CD4-positive, alpha-beta T cell treated with Interleukin-15 for 4 hours (primary cell): ENCODE data around the gene ICOS.
A peak's percentile ranks its signal among the peaks of the same experiment; 100 is the strongest.
"Not testable (repeated sequence)": the region's sequence is repeated elsewhere in the genome, so short reads cannot be mapped to it uniquely, and the experiment has no call there.

ENCODE experiments used
- DNase-seq: peaks from one replicate; pipeline ENCODE4 v3.0.0-alpha.2; 2020; ENCODE audit warnings: low spot score

Gene ICOS

GRCh38 chr2:203918264-203918663, 18.3 kb upstream of the ICOS start:
- DNase-seq = no peak

- DNase-seq = no peak
These were observed 17.7 kb upstream of the ICOS start for GRCh38 chr2:203918839-203919238.

DNA sequence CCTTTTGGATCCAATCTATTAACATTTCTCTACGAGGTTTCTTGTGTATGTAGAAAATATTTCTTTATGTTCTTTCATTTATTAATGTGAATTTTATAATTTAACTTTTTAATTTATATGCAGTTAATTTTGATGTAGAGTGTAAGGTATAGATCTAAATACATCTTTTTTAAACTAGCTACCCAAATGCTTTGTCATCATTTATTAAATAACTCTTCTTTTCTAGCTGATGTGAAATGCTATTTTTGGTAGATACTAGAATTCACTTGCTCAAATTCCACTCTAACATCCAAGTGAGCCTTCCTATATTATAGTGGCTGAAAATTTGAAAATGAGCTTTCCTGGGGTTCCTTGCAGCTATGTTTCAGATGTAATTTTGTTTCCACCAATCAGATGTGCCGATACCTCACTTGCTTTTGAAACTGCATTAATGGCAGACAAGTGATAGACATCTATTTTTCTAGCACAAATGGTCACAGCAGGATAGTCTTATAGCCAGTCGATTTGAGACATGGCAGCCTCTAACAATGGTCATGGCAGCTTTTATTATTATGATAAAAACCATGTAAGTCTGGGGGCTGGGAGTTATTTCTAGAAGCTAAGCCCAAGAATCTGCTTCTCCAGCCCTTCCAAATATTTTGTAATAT, 10.9 kb upstream of the ICOS start:
- no peak for DNase-seq

DNA sequence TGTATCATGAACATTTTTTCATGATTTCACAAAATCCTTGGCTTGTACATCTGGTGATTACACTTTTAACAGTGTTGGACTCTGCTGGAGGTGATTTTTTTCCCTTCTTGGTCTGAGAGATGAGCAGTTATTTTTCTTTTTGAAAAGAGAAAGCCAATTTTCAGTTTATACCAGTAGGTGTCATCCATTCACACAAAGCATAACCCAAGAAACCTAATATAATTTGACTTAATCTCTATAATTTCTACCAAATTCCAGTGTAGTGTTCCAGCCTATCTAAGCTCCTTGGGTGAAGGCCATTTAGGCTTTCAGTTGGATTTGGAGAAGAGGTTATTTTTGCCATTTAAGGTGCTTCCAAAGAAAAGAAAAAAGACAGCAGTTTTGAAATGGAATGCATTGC, 7.7 kb upstream of the ICOS start:
- DNase-seq = no peak

- not testable (repeated sequence) for DNase-seq
These were observed 5.3 kb upstream of the ICOS start for GRCh38 chr2:203931262-203931661.

- DNase-seq = peak; percentile 63
These were observed 2.5 kb upstream of the ICOS start for GRCh38 chr2:203934041-203934492.

DNA sequence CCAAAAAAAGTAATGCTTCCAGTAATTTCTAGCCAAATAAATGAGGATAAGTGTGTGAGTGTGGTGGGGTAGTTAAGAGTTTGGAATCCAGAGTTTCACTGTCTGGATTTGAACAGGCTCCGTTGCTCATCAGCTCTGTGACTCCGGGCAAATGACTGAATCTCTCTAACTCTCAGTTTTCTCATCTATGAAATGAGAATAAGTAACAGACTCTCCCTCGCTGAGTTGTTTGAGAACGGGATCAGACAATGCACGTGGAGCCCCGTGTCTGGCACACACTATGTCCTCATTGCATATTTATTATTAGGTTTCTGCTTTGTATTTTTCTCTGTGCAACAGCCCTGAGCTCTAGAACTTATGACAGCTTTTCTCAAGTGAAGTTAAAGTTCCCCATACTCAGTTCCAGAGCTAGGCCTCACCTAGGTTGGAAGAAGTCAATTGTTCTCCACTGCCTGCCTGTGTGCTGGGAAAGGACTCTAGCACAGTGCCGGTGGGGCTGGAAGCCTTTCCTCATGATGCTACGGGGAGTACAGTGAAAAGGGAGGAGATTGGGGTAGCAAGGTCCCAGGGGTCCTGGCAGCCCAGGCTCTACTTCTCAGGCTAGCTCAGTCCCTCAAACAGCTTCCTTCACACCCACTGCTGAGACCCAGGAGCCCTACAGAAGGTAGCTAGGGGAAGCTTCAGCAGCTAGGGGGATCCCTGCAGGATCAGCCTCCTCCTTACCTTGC, 1.7 kb upstream of the ICOS start:
- DNase-seq = no peak

- DNase-seq = no peak
These were observed 995 bp upstream of the ICOS start for GRCh38 chr2:203935568-203935967.

- DNase-seq = no peak
These were observed 386 bp downstream of the ICOS start for GRCh38 chr2:203936949-203937348.

DNA sequence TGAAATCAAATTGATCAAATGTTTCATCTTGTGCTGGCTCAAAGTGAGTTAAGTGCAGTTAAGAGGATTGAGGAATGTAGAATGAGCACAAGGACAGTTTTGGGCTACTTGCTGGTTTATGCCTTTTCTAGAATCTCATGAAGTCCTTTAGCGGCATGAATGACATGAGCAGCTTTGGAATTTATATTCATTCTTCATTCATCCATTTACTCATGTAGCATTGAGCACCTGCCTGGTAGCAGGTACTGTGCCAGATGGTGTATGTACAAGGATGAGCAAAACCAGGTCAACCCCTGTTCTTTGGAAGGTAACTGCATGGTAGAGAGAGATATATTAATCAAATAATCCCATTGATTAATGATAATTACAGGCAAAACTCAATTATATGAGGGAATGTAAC, 1.2 kb downstream of the ICOS start:
- DNase-seq = no peak

DNA sequence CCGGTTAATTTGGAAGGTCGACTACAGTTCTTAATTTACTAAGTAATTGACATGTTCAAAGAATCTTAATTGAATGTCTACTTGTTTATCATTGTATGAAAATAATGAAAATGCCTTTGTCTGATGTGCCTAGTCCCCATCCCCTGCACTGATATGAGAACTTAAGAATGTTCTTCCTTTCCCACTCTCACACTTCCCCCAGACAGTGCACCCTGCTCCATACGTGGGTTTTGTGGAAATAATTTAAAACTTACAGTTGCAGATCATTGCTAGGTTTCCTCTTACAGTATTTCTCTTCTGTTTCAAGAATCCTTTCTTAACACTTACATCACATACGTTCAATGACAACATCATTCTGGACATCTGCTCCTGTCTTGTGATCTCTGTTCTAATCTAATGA, 3.5 kb downstream of the ICOS start:
- no peak for DNase-seq

DNA sequence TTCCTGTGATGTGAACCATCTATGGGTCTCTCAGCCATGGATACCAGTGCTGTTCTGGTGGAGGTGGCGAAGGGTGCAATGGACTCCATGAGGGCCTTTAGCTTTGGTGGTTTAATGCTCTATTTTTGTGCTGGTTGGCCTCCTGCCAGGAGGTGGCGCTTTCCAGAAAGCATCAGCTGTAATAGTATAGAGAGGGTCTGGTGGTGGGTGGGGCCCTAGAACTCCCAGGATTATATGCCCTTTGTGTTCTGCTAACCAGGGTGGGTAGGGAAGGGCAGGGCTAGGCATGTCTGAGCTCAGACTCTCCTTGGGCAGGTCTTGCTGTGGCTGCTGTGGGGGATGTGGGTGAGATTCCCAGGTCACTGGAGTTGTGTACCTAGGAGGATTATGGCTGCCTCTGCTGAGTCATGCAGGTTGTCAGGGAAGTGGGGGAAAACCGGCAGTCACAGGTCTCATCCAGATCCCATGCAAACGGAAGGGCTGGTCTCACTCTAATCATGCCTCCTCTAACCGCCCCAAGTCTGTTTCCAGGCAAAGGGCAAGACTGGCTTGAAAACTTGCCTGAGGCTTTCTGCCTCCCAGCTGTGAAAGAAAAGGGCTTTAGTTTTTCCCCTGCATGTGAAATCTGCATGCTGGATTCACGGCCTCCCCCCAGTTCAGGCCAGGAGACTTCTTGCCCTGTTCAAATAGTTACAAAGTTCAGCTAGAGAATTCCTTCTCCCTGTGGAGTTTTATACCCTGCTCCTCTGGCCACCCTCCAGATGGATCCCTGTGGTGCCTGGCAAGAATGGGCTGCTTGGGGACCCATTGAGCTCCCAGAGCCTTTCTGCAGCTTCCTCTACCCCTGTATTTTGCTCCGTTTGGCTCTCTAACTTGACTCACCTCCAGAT, 7.2 kb downstream of the ICOS start:
- not testable (repeated sequence) for DNase-seq

- DNase-seq = no peak
These were observed 12.2 kb downstream of the ICOS start for GRCh38 chr2:203948733-203949132.

DNA sequence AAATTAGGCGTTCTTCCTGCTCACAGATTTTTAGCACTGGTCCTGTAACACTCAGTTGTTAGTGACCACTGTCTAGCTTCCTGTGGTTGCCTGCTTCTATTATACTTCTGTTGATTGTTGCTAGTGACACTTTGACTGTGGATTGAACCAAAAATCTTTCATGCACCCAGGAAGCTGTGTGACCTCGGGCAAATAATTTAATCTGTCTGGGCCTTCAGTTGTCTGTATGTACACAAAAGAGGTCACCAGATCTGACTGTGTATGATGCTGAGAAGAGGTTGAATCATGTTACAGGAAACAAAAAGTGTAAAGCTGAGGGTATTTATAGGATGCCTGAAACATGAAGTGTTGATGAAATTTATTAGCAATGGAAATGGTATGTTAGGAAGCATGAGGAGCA, 12.7 kb downstream of the ICOS start:
- DNase-seq = peak; percentile 54

DNA sequence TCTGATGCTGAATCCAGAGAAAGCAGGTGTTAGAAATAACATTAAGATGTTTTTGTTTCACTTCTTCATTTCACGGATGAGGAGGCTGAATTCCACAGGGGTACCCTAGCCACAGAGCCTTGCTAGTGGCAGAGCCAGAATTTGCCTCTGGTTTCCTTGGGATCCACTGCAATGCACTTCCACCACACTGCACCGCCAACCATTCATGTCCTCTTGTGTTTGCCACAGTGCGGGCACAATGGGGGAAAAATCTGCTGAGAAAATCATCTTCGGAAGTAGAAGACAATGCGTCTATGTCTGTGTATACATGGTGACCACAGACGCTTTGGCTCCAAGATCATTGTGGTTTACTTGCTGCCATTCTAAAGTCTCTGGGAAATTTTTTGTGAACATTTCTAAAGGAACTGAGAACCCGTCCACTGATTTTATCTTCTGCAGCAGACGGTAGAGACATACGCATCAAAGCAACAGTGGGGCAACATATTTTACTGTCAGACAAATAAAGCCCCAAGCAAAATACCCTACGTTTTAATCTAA, 14.9 kb downstream of the ICOS start:
- DNase-seq = peak; percentile 72

- DNase-seq = no peak
These were observed 22.7 kb downstream of the ICOS start for GRCh38 chr2:203959265-203959664.

- no peak for DNase-seq
These were observed 23.1 kb downstream of the ICOS start for GRCh38 chr2:203959672-203960071.

DNA sequence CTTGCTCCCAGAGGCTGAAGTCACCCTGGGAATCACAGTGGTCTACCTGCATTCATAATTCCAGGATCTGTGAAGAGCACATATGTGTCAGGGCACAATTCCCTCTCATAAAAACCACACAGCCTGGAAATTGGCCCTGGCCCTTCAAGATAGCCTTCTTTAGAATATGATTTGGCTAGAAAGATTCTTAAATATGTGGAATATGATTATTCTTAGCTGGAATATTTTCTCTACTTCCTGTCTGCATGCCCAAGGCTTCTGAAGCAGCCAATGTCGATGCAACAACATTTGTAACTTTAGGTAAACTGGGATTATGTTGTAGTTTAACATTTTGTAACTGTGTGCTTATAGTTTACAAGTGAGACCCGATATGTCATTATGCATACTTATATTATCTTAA, 24.2 kb downstream of the ICOS start:
- no peak for DNase-seq

GRCh38 chr2:203965190-203965589, 28.6 kb downstream of the ICOS start:
- DNase-seq = not testable (repeated sequence)

GRCh38 chr2:203971251-203971650, 34.7 kb downstream of the ICOS start:
- DNase-seq = no peak

DNA sequence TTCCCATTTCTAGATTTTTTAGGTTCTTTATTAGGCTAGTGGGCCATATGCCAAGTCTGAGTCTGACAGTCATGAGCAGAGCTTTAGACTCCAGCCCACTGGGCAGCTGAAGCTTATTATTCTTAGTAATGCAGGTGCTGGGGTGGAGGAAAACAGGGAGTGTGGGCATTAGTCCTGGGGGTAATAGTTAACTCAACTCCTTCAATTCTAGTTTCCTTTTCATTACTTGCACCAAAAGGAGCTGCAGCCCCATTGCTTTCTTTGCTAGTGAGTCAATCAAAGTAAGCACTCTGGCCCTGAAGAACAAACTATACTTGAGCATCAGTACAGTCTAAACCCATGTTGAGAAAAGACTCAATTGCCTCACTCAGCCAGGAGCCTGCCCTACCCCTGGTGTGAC, 35.5 kb downstream of the ICOS start:
- no peak for DNase-seq

GRCh38 chr2:203973000-203973399, 36.4 kb downstream of the ICOS start:
- DNase-seq = no peak

- no peak for DNase-seq
These were observed 37.1 kb downstream of the ICOS start for GRCh38 chr2:203973676-203974075.
